Mucosa of descending colon (tissue), 3 donors: Measurements from ENCODE around the gene CSNK1G2. TPM values are rescaled to one million over a fixed set of nuclear protein-coding genes. Genes with fewer than 3 reads are reported as not detected.

Experiments used
- ATAC-seq: fragments of 200-7000 bp; cut with Tn5 transposase; one replicate; pipeline ENCODE4 v1.9.1; 2020; ENCODE audit warnings: mild to moderate bottlenecking, moderate library complexity
- DNase-seq, 3 donors: peaks; one replicate each; pipeline ENCODE4 v3.0.0-alpha.2; 2020
- H3K36me3 ChIP-seq: fragments of 200-600 bp; one replicate; pipeline ENCODE4 v1.8.0; 2021; ENCODE audit warnings: low read depth, mild to moderate bottlenecking
- H3K4me1 ChIP-seq: fragments of 200-600 bp; one replicate; pipeline ENCODE4 v1.8.0; 2021; ENCODE audit warnings: low read depth, mild to moderate bottlenecking
- H3K4me3 ChIP-seq: fragments of 200-600 bp; one replicate; pipeline ENCODE4 v1.8.0; 2021; ENCODE audit warnings: mild to moderate bottlenecking
- H3K9me3 ChIP-seq: fragments of 200-600 bp; one replicate; pipeline ENCODE4 v1.8.0; 2021; ENCODE audit warnings: mild to moderate bottlenecking
- CTCF ChIP-seq: fragments of 200-600 bp; IDR thresholded peaks from one replicate; pipeline ENCODE4 v1.8.0; 2022; ENCODE audit warnings: antibody characterized with exemption, mild to moderate bottlenecking
- intact Hi-C, 2 donors: fragments of 100-400 bp; cut with DNase I in 1 of 2; cut with micrococcal nuclease in 1 of 2; formaldehyde crosslinking; loops; one replicate each; pipeline versions ENCODE4 v1.11.0 to v1.11.1; 2022; cut with DNase I, micrococcal nuclease
- total RNA-seq, 3 donors: library from RNA; stranded (reverse); fragmentation: NEBNext Ultra II Directional in 2 of 3; extraction: Animal tissue kit (Norgen Biotek cat#: 25700) in 2 of 3; gene quantifications; one replicate each; pipeline versions ENCODE4 v1.2.1 to v1.2.4, GENCODE V29; 2021 to 2023
- donor health status: DM: no; HTN: no; CAD: no; lungs with moderate emphysema.
- donor health status: DM: no; HTN: no; CAD: no.
- donor health status: DM: no; HTN: yes; CAD: no.

Gene CSNK1G2
- total RNA-seq, 3 donors from 2014 or later, result 51.8 to 58.6 (median 56.7) TPM

GRCh38 chr19:1952635-1953034, 11.7 kb downstream of the CSNK1G2 start:
- intact Hi-C loops, result no loop called here
- no peaks in the 10 kb centered on the region for H3K9me3 ChIP-seq
- no peaks in the 10 kb centered on the region for H3K4me1 ChIP-seq
- no peak for TF ChIP-seq CTCF
- DNase-seq (no peak), ATAC-seq (no peak)
- no peaks in the 10 kb centered on the region for H3K36me3 ChIP-seq
- H3K4me3 ChIP-seq, result no peak overlapping the region

GRCh38 chr19:1953037-1953436, 12.1 kb downstream of the CSNK1G2 start:
- Histone ChIP-seq H3K36me3 (no peaks in the 10 kb centered on the region), H3K9me3 (no peaks in the 10 kb centered on the region), H3K4me3 (no peak overlapping the region), H3K4me1 (no peaks in the 10 kb centered on the region)
- TF ChIP-seq CTCF, result no peak
- no peak for DNase-seq
- ATAC-seq, result no peak
- intact Hi-C loops, result no loop called here

GRCh38 chr19:1953441-1954094, 12.6 kb downstream of the CSNK1G2 start:
- no peaks in the 10 kb centered on the region for H3K9me3 ChIP-seq
- no peaks in the 10 kb centered on the region for H3K4me1 ChIP-seq
- no peak for DNase-seq
- TF ChIP-seq CTCF, result no peak
- no peaks in the 10 kb centered on the region for H3K36me3 ChIP-seq
- no peak for ATAC-seq
- no peak overlapping the region for H3K4me3 ChIP-seq
- intact Hi-C loops, result no loop called here

- ATAC-seq, result no peak
Observed at GRCh38 chr19:1954532-1954933, 13.6 kb downstream of the CSNK1G2 start.

GRCh38 chr19:1955171-1956121, 14.5 kb downstream of the CSNK1G2 start:
- H3K4me3 ChIP-seq, result no peak overlapping the region
- intact Hi-C loops, result no loop called here
- peak; percentile 10 for ATAC-seq
- H3K9me3 ChIP-seq, result no peaks in the 10 kb centered on the region
- H3K4me1 ChIP-seq, result no peaks in the 10 kb centered on the region
- no peaks in the 10 kb centered on the region for H3K36me3 ChIP-seq
- no peak for TF ChIP-seq CTCF
- DNase-seq, result no peak

More at GRCh38 chr19:1954532-1954933, 13.6 kb downstream of the CSNK1G2 start:
- H3K9me3 ChIP-seq, result no peaks in the 10 kb centered on the region
- no peak overlapping the region for H3K4me3 ChIP-seq
- no peaks in the 10 kb centered on the region for H3K4me1 ChIP-seq
- intact Hi-C loops, result no loop called here
- no peak for TF ChIP-seq CTCF
- DNase-seq, result no peak
- H3K36me3 ChIP-seq, result no peaks in the 10 kb centered on the region
